Liver (tissue), 3 donors: ENCODE measurements around the gene KRTAP10-7.

Source experiments
- FOXA1 ChIP-seq: IDR thresholded peaks from 2 replicates; pipeline ENCODE4 v1.6.1; 2016; ENCODE audit warnings: antibody characterized with exemption
- NR2F2 ChIP-seq: IDR thresholded peaks from 2 replicates; pipeline ENCODE4 v1.6.1; 2016; ENCODE audit warnings: antibody characterized with exemption
- TF ChIP-seq, protein P1 (sequence below): fragments of 150-350 bp; IDR thresholded peaks from 2 replicates; pipeline ENCODE4 v1.5.1; 2017; ENCODE audit warnings: improper control_type of control experiment, low read depth, low read length; ENCODE audit not compliant: missing input control
- TF ChIP-seq, protein P2 (sequence below): IDR thresholded peaks from 2 replicates; pipeline ENCODE4 v1.6.1; 2016; ENCODE audit warnings: antibody characterized with exemption
- TF ChIP-seq, protein P3 (sequence below): IDR thresholded peaks from 2 replicates; pipeline ENCODE4 v1.6.1; 2016; ENCODE audit warnings: antibody characterized with exemption, mild to moderate bottlenecking
- donor health status: healthy.
- donor health status: healthy.

DNA sequence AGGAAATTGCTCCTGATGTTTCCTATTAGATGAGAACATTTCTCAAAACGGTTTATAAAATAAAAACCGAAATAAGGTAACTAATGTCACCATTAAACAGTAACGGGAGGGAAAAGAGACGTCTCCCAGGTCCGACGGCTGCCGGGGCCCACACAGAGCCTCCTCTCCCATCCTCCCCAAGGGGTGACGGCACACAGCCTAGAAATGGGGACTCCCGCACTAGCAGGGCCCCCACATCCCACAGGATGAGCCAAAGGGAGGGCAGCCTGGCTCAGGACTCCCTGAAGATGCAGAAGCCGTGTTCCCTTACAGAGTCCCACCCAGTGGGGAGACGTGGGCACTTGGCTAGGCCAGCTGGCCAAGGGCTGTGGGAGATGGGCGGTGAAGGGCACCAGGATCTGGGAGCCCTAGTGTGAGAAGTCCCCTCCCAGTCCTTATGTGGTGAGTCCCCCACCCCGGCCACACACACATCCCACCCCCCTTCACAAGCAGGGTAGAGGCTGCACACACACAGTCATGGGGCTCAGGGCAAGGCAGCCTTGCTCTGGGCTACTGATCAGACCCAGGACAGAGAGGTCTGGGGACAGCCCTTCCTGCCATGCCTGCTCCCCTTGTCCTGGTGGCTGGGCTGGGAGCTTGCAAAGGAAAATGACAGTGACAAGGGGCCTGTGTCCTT, 45.1 kb upstream of the KRTAP10-7 start:
- TF ChIP-seq FOXA1 (no peak), NR2F2 (no peak)
- TF ChIP-seq, protein P1, sequence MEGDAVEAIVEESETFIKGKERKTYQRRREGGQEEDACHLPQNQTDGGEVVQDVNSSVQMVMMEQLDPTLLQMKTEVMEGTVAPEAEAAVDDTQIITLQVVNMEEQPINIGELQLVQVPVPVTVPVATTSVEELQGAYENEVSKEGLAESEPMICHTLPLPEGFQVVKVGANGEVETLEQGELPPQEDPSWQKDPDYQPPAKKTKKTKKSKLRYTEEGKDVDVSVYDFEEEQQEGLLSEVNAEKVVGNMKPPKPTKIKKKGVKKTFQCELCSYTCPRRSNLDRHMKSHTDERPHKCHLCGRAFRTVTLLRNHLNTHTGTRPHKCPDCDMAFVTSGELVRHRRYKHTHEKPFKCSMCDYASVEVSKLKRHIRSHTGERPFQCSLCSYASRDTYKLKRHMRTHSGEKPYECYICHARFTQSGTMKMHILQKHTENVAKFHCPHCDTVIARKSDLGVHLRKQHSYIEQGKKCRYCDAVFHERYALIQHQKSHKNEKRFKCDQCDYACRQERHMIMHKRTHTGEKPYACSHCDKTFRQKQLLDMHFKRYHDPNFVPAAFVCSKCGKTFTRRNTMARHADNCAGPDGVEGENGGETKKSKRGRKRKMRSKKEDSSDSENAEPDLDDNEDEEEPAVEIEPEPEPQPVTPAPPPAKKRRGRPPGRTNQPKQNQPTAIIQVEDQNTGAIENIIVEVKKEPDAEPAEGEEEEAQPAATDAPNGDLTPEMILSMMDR, result no peak
- TF ChIP-seq, protein P2, sequence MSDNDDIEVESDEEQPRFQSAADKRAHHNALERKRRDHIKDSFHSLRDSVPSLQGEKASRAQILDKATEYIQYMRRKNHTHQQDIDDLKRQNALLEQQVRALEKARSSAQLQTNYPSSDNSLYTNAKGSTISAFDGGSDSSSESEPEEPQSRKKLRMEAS, result no peak
- TF ChIP-seq, protein P3, sequence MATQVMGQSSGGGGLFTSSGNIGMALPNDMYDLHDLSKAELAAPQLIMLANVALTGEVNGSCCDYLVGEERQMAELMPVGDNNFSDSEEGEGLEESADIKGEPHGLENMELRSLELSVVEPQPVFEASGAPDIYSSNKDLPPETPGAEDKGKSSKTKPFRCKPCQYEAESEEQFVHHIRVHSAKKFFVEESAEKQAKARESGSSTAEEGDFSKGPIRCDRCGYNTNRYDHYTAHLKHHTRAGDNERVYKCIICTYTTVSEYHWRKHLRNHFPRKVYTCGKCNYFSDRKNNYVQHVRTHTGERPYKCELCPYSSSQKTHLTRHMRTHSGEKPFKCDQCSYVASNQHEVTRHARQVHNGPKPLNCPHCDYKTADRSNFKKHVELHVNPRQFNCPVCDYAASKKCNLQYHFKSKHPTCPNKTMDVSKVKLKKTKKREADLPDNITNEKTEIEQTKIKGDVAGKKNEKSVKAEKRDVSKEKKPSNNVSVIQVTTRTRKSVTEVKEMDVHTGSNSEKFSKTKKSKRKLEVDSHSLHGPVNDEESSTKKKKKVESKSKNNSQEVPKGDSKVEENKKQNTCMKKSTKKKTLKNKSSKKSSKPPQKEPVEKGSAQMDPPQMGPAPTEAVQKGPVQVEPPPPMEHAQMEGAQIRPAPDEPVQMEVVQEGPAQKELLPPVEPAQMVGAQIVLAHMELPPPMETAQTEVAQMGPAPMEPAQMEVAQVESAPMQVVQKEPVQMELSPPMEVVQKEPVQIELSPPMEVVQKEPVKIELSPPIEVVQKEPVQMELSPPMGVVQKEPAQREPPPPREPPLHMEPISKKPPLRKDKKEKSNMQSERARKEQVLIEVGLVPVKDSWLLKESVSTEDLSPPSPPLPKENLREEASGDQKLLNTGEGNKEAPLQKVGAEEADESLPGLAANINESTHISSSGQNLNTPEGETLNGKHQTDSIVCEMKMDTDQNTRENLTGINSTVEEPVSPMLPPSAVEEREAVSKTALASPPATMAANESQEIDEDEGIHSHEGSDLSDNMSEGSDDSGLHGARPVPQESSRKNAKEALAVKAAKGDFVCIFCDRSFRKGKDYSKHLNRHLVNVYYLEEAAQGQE, result no peak
